Keratinocyte (primary cell): Measurements from ENCODE around the gene TMEM132D. TPM values are rescaled to one million over a fixed set of nuclear protein-coding genes. Genes with fewer than 3 reads are reported as not detected.

Experiments
- DNase-seq: peaks from one replicate; pipeline ENCODE4 v3.0.0-alpha.2; 2011; ENCODE audit warnings: low read depth, missing footprints, low spot score
- FAIRE-seq: peaks from 2 replicates; lab custom pipeline; 2011; peaks lifted over from hg19 to GRCh38; lab: Jason Lieb, UNC
- H2AFZ ChIP-seq: 2 replicates; pipeline ENCODE4 v1.6.0; 2012; ENCODE audit warnings: low read length, control low read depth, inconsistent platforms; ENCODE audit not compliant: control insufficient read depth
- H3K27ac ChIP-seq: 2 replicates; pipeline ENCODE4 v1.5.1; 2011; ENCODE audit warnings: low read length; ENCODE audit not compliant: control insufficient read depth, insufficient read depth
- H3K27me3 ChIP-seq: 3 replicates; pipeline ENCODE4 v1.6.0; 2011; ENCODE audit warnings: low read length; ENCODE audit not compliant: control insufficient read depth, insufficient read depth; ENCODE audit errors: extremely low read depth
- H3K36me3 ChIP-seq, 2 experiments: 2 replicates in 1 of 2; 3 replicates in 1 of 2; pipeline ENCODE4 v1.5.1; 2011; ENCODE audit warnings: low read length in 2 of 2, mild to moderate bottlenecking in 1 of 2; ENCODE audit not compliant: control insufficient read depth in 2 of 2, insufficient read depth in 2 of 2; ENCODE audit errors: extremely low read depth in 1 of 2
- H3K4me1 ChIP-seq: 3 replicates; pipeline ENCODE4 v1.5.1; 2011; ENCODE audit warnings: low read length; ENCODE audit not compliant: control insufficient read depth, insufficient read depth; ENCODE audit errors: extremely low read depth
- H3K4me2 ChIP-seq: 3 replicates; pipeline ENCODE4 v1.6.0; 2011; ENCODE audit warnings: low read depth, low read length; ENCODE audit not compliant: control insufficient read depth, insufficient read depth; ENCODE audit errors: extremely low read depth
- H3K4me3 ChIP-seq, 3 experiments: fragments of 200-600 bp in 1 of 3; sonication (generic) in 1 of 3; 2 replicates in 2 of 3; 3 replicates in 1 of 3; pipeline ENCODE4 v1.5.1; 2011 to 2016; ENCODE audit warnings: low read length in 3 of 3, mild to moderate bottlenecking in 3 of 3, control low read depth in 2 of 3, inconsistent platforms in 1 of 3, low read depth in 1 of 3, mixed read lengths in 1 of 3, mixed run types in 1 of 3, moderate library complexity in 1 of 3; ENCODE audit not compliant: control insufficient read depth in 2 of 3, insufficient read depth in 2 of 3; ENCODE audit errors: extremely low read depth in 1 of 3
- H3K79me2 ChIP-seq: 2 replicates; pipeline ENCODE4 v1.6.0; 2012; ENCODE audit warnings: low read length; ENCODE audit not compliant: control insufficient read depth, insufficient read depth
- H3K9ac ChIP-seq: 3 replicates; pipeline ENCODE4 v1.6.0; 2011; ENCODE audit warnings: low read length; ENCODE audit not compliant: control insufficient read depth, insufficient read depth; ENCODE audit errors: extremely low read depth
- H3K9me1 ChIP-seq: 3 replicates; pipeline ENCODE4 v1.6.0; 2011; ENCODE audit warnings: low read length; ENCODE audit not compliant: control insufficient read depth, insufficient read depth; ENCODE audit errors: extremely low read depth
- H3K9me3 ChIP-seq: 2 replicates; pipeline ENCODE4 v1.5.1; 2012; ENCODE audit warnings: low read depth, low read length; ENCODE audit not compliant: control insufficient read depth
- H4K20me1 ChIP-seq: 3 replicates; pipeline ENCODE4 v1.6.0; 2011; ENCODE audit warnings: low read length; ENCODE audit not compliant: control insufficient read depth, insufficient read depth; ENCODE audit errors: extremely low read depth
- CTCF ChIP-seq, 3 experiments: IDR thresholded peaks in 1 of 3; conservative IDR thresholded peaks in 1 of 3; optimal IDR thresholded peaks in 1 of 3; 2 replicates in 2 of 3; 3 replicates in 1 of 3; pipeline versions ENCODE3 to v1.5.1; 2011; ENCODE audit warnings: low read length in 3 of 3, mild to moderate bottlenecking in 3 of 3, moderate library complexity in 2 of 3, control low read depth in 1 of 3, inconsistent platforms in 1 of 3; ENCODE audit not compliant: insufficient read depth in 2 of 3; ENCODE audit errors: extremely low read depth in 1 of 3
- EZH2 ChIP-seq: IDR thresholded peaks from one replicate; pipeline ENCODE4 v1.6.1; 2012; ENCODE audit warnings: inconsistent platforms, mild to moderate bottlenecking, low read length, moderate library complexity
- dilution Hi-C: fragments of 300-500 bp; cut with MboI; formaldehyde crosslinking; loops from one replicate; pipeline ENCODE4 v1.7.0; 2020; ENCODE audit warnings: low sequenced_read_pairs; ENCODE audit not compliant: extremely low pct_ligation_motif_present
- polyA plus RNA-seq, 5 experiments: library from polyadenylated mRNA; depleted of rRNA in 3 of 5; stranded (reverse) in 3 of 5; stranded (forward) in 1 of 5; unstranded in 1 of 5; fragments of >200 nt; gene quantifications; 1 replicate in 1 of 5; 2 replicates in 3 of 5; 3 replicates in 1 of 5; pipeline versions ENCODE4 v1.2.1 to v1.2.3, GENCODE V29; 2011 to 2012; ENCODE audit warnings: missing spikeins in 2 of 5, low read depth in 1 of 5, low replicate concordance in 1 of 5

Gene TMEM132D
- polyA plus RNA-seq, 1 donor (not counting 4 experiments of a cell fraction or from before 2014, with no cell fraction given), result not detected

GRCh38 chr12:129486931-129487330 lies 416.9 kb downstream of the TMEM132D start:
- Histone ChIP-seq H3K9me1 (no peaks in the 10 kb centered on the region), H3K27me3 (no peaks in the 10 kb centered on the region), H3K4me3 (no peak overlapping the region), H3K4me1 (no peaks in the 10 kb centered on the region), H3K27ac (no peak overlapping the region), H3K9ac (no peak overlapping the region), H3K4me2 (no peak overlapping the region), H2AFZ (no peak overlapping the region), H4K20me1 (no peaks in the 10 kb centered on the region), H3K79me2 (no peaks in the 10 kb centered on the region), H3K9me3 (peaks cover 4% of the 10 kb centered on the region), H3K36me3 (no peaks in the 10 kb centered on the region)
- no peak for DNase-seq
- no peak for FAIRE-seq
- dilution Hi-C loops, result no loop called here
- TF ChIP-seq CTCF (optimal IDR thresholded peaks at IDR 0.05 in 1 of 3, IDR thresholded peaks at IDR 0.05 in 1 of 3, conservative IDR thresholded peaks at IDR 0.05 in 1 of 3; ENCODE audit: extremely low read depth in 1 of 3, insufficient read depth in 2 of 3, low read length in 3 of 3), result no peak
- no peak for TF ChIP-seq EZH2

- dilution Hi-C loops, result no loop called here
- no peak overlapping the region for H3K4me3 ChIP-seq
- no peak overlapping the region for H3K4me2 ChIP-seq
- H3K27me3 ChIP-seq, result no peaks in the 10 kb centered on the region
- no peak overlapping the region for H3K27ac ChIP-seq
- H3K36me3 ChIP-seq, result no peaks in the 10 kb centered on the region
- DNase-seq, result no peak
- TF ChIP-seq EZH2 (no peak), CTCF (optimal IDR thresholded peaks at IDR 0.05 in 1 of 3, IDR thresholded peaks at IDR 0.05 in 1 of 3, conservative IDR thresholded peaks at IDR 0.05 in 1 of 3; ENCODE audit: extremely low read depth in 1 of 3, insufficient read depth in 2 of 3, low read length in 3 of 3) (no peak)
- no peaks in the 10 kb centered on the region for H4K20me1 ChIP-seq
- peaks cover 7% of the 10 kb centered on the region for H3K9me3 ChIP-seq
- H3K4me1 ChIP-seq, result no peaks in the 10 kb centered on the region
- no peak for FAIRE-seq
- H3K9me1 ChIP-seq, result no peaks in the 10 kb centered on the region
- H3K9ac ChIP-seq, result no peak overlapping the region
- no peaks in the 10 kb centered on the region for H3K79me2 ChIP-seq
- no peak overlapping the region for H2AFZ ChIP-seq
These were observed 420.5 kb downstream of the TMEM132D start for GRCh38 chr12:129483111-129483893.
